HepG2 (cell line): ENCODE data around the gene DCP2. TPM values are rescaled to one million over a fixed set of nuclear protein-coding genes. Genes with fewer than 3 reads are reported as not detected.

Experiments
- ATAC-seq: fragments of 200-7000 bp; cut with Tn5 transposase; 3 replicates; pipeline ENCODE4 v1.9.1; 2020; ENCODE audit warnings: mild to moderate bottlenecking, moderate library complexity
- BruUV-seq: library from RNA; stranded (reverse); fragments of 400-500 nt; replicated peaks from 2 replicates; lab custom pipeline; 2021; lab: Mats Ljungman, UMichigan
- CTCF ChIA-PET: fragments of 300-600 bp; formaldehyde crosslinking; extraction: SDS; loops from one replicate; lab custom pipeline; 2021; ENCODE audit warnings: low total read pairs, inconsistent platforms, low intra/inter-chr PET ratio; lab: Yijun Ruan, JAX
- POLR2A ChIA-PET: fragments of 350-600 bp; sonication (Branson Sonifier 250); formaldehyde crosslinking; loops from one replicate; lab custom pipeline; 2020; ENCODE audit warnings: antibody characterized with exemption, inconsistent platforms; lab: Yijun Ruan, JAX
- DNase-seq: peaks from one replicate; pipeline ENCODE4 v3.0.0-alpha.2; 2015; ENCODE audit warnings: low spot score
- FAIRE-seq: peaks from 3 replicates; lab custom pipeline; 2011; peaks lifted over from hg19 to GRCh38; lab: Jason Lieb, UNC
- H2AFZ ChIP-seq: one replicate; pipeline ENCODE4 v1.6.1; 2011; ENCODE audit warnings: low read length, inconsistent platforms
- H3K27ac ChIP-seq: fragments of 300-600 bp; 3 replicates; pipeline ENCODE4 v1.8.0; 2011; ENCODE audit warnings: mixed run types, mild to moderate bottlenecking, mixed read lengths, low read length, inconsistent platforms; ENCODE audit not compliant: insufficient read depth; ENCODE audit errors: extremely low read length
- H3K27me3 ChIP-seq, 2 experiments: fragments of 200-600 bp in 1 of 2; 2 replicates in 1 of 2; 3 replicates in 1 of 2; pipeline versions ENCODE4 v1.6.0 to v1.8.0; 2011; ENCODE audit warnings: low read length in 2 of 2, mild to moderate bottlenecking in 2 of 2, moderate library complexity in 2 of 2, inconsistent platforms in 1 of 2; ENCODE audit not compliant: insufficient read depth in 2 of 2, control insufficient read depth in 1 of 2
- H3K36me3 ChIP-seq, 2 experiments: fragments of 200-600 bp in 1 of 2; replicated peaks in 1 of 2; 2 replicates in 1 of 2; 3 replicates in 1 of 2; pipeline versions ENCODE4 v1.5.1 to v1.8.0; 2011; ENCODE audit warnings: low read length in 2 of 2, inconsistent platforms in 1 of 2; ENCODE audit not compliant: insufficient read depth in 2 of 2, control insufficient read depth in 1 of 2
- H3K4me1 ChIP-seq: 2 replicates; pipeline ENCODE4 v1.5.1; 2012; ENCODE audit warnings: low read length, inconsistent platforms; ENCODE audit not compliant: insufficient read depth
- H3K4me2 ChIP-seq: 2 replicates; pipeline ENCODE4 v1.6.0; 2011; ENCODE audit warnings: low read depth, low read length, inconsistent platforms
- H3K4me3 ChIP-seq, 3 experiments: fragments of 200-600 bp in 1 of 3; sonication (generic), shearing (Covaris generic) in 1 of 3; replicated peaks in 1 of 3; 2 replicates each; pipeline ENCODE4 v1.5.1; 2011 to 2016; ENCODE audit warnings: low read length in 3 of 3, inconsistent platforms in 2 of 3, low read depth in 2 of 3, mild to moderate bottlenecking in 2 of 3, control low read depth in 1 of 3, mixed read lengths in 1 of 3; ENCODE audit not compliant: insufficient read depth in 1 of 3
- H3K79me2 ChIP-seq: one replicate; pipeline ENCODE4 v1.6.1; 2011; ENCODE audit warnings: low read length, inconsistent platforms; ENCODE audit not compliant: insufficient read depth
- H3K9ac ChIP-seq: 2 replicates; pipeline ENCODE4 v1.6.0; 2011; ENCODE audit warnings: mild to moderate bottlenecking, low read depth, low read length, inconsistent platforms; ENCODE audit not compliant: insufficient read depth
- H3K9me3 ChIP-seq: 2 replicates; pipeline ENCODE4 v1.5.1; 2012; ENCODE audit warnings: mild to moderate bottlenecking, low read length
- H4K20me1 ChIP-seq: 2 replicates; pipeline ENCODE4 v1.6.0; 2011; ENCODE audit warnings: inconsistent platforms, mild to moderate bottlenecking, low read length, moderate library complexity; ENCODE audit not compliant: insufficient read depth
- ATF7 ChIP-seq, 2 experiments: fragments of 450-650 bp in 1 of 2; sonication (generic) in 1 of 2; formaldehyde crosslinking in 1 of 2; IDR thresholded peaks; 2 replicates each; pipeline versions ENCODE4 v1.4.0 to v1.6.1; 2016 to 2020; ENCODE audit warnings: antibody characterized with exemption in 1 of 2, mild to moderate bottlenecking in 1 of 2, missing genetic modification reagents in 1 of 2
- ATM ChIP-seq: fragments of 450-650 bp; IDR thresholded peaks from 2 replicates; pipeline ENCODE4 v1.7.1; 2017; ENCODE audit warnings: mild to moderate bottlenecking, borderline replicate concordance
- CEBPG ChIP-seq: IDR thresholded peaks from 2 replicates; pipeline ENCODE4 v1.6.1; 2016
- HNRNPL ChIP-seq: fragments of 200-400 bp; formaldehyde crosslinking; IDR thresholded peaks from 2 replicates; pipeline ENCODE4 v1.6.1; 2017; ENCODE audit warnings: mild to moderate bottlenecking, low read depth, low read length
- MEF2D ChIP-seq: sonication (generic); formaldehyde crosslinking; IDR thresholded peaks from 2 replicates; pipeline ENCODE4 v1.5.1; 2020; ENCODE audit warnings: mild to moderate bottlenecking, missing genetic modification reagents
- NFIB ChIP-seq: sonication (generic); formaldehyde crosslinking; IDR thresholded peaks from 2 replicates; pipeline ENCODE4 v1.9.0; 2021; ENCODE audit warnings: missing genetic modification reagents, mild to moderate bottlenecking, borderline replicate concordance
- RBFOX2 ChIP-seq: fragments of 200-400 bp; formaldehyde crosslinking; IDR thresholded peaks from 2 replicates; pipeline ENCODE4 v1.6.1; 2017; ENCODE audit warnings: low read depth, mild to moderate bottlenecking, low read length
- ZBTB33 ChIP-seq: sonication (generic); formaldehyde crosslinking; IDR thresholded peaks from 2 replicates; pipeline ENCODE4 v1.4.0; 2020; ENCODE audit warnings: missing genetic modification reagents
- ZNF234 ChIP-seq: sonication (generic); formaldehyde crosslinking; conservative IDR thresholded peaks from 2 replicates; pipeline ENCODE4 v1.5.1; 2020; ENCODE audit warnings: mild to moderate bottlenecking, missing genetic modification reagents
- ZNF552 ChIP-seq: sonication (generic); formaldehyde crosslinking; IDR thresholded peaks from 2 replicates; pipeline ENCODE4 v1.9.0; 2022; ENCODE audit warnings: missing genetic modification reagents, mild to moderate bottlenecking, borderline replicate concordance
- ZNF891 ChIP-seq: sonication (generic); formaldehyde crosslinking; IDR thresholded peaks from 2 replicates; pipeline ENCODE4 v1.5.0; 2020; ENCODE audit warnings: mild to moderate bottlenecking, missing genetic modification reagents
- ZSCAN25 ChIP-seq: sonication (generic); formaldehyde crosslinking; IDR thresholded peaks from 2 replicates; pipeline ENCODE4 v1.8.0; 2022; ENCODE audit warnings: mild to moderate bottlenecking, missing genetic modification reagents
- WGBS: methylation state at CpG from one replicate; pipeline ENCODE4 v1.1.6; 2017; ENCODE audit warnings: low lambda C conversion rate; 5-methylcytosine and 5-hydroxymethylcytosine counted together
- in situ Hi-C: cut with HindIII; loops from 2 replicates; pipeline ENCODE4 v1.10.0; 2017; ENCODE audit warnings: low pct_unique_long_range_greater_than_20kb; ENCODE audit not compliant: extremely low pct_ligation_motif_present
- intact Hi-C: fragments of 100-400 bp; cut with micrococcal nuclease; formaldehyde crosslinking; loops from one replicate; pipeline ENCODE4 v1.10.0; 2022; ENCODE audit not compliant: unreplicated experiment
- polyA plus RNA-seq, 8 experiments: library from polyadenylated mRNA; depleted of rRNA in 3 of 8; stranded (reverse) in 7 of 8; unstranded in 1 of 8; fragments of >200 nt; fragmentation: Illumina TruSeq in 4 of 8; extraction: Trizol in 4 of 8; gene quantifications; 2 replicates each; pipeline versions ENCODE4 v1.2.1 to v1.2.3, GENCODE V29; 2011 to 2016; ENCODE audit warnings: low read depth in 4 of 8, missing spikeins in 1 of 8, mixed read lengths in 1 of 8; ENCODE audit not compliant: insufficient read depth in 1 of 8
- total RNA-seq, 5 experiments: library from RNA; depleted of rRNA; stranded (reverse); fragments of >200 nt; fragmentation: Illumina TruSeq; extraction: Trizol; gene quantifications; 2 replicates each; pipeline ENCODE4 v1.2.3, GENCODE V29; 2016; ENCODE audit warnings: low read depth in 1 of 5
- TF ChIP-seq, protein P1 (sequence below): sonication (generic); formaldehyde crosslinking; IDR thresholded peaks from 2 replicates; pipeline ENCODE4 v1.5.0; 2020; ENCODE audit warnings: missing genetic modification reagents, mild to moderate bottlenecking, borderline replicate concordance

The DCP2 gene
- total and polyA plus RNA-seq, 2 of the 13 experiments (the other 11 are each of a cell fraction or from before 2014, with no cell fraction given): 16.2 to 63.4 TPM

DNA sequence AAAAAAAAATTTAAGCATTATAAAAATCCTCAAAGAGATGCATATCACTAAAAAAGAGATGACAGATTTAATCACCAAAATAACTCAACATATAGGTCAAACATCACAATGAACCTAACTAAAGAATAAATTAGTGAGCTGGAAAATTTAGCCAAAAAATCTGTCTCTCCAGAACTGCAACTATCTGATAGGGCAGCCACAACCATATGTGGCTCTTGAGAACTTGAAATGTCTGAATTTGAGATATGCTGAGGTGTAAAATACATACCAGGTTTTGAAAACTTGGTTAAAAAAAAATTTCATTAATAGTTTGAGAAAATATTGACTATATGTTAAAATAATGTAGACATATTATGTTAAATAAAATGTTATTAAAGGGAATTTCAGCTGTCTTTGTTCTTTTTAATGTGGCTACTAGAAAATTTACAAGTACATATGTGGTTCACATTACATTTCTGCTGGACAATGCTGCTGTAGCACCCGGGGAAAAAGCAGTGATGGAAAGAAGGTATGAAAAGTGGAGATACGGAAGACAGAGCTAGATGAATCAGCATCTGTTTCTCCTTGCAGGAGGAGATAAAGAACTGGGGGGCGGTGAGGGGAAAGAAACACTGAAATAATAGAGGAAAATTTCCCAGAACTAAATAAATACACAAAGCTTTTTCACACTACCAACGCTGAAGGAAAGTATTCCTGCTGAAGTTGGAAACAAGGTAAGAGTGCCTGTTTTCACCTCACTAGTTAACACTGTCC is 66.1 kb downstream of the DCP2 start:
- H3K4me2 ChIP-seq: no peak overlapping the region
- no peaks in the 10 kb centered on the region for H4K20me1 ChIP-seq
- no peaks in the 10 kb centered on the region for H3K36me3 ChIP-seq
- in situ Hi-C loops (loop anchor here (25.0 kb wide), 1 partner anchor 470 kb away; the partner anchor contains the start of gene YTHDC2), intact Hi-C loops (loop anchor here (5.0 kb wide), 1 partner anchor 565 kb away; no protein-coding TSS in a partner anchor)
- no peaks in the 10 kb centered on the region for H3K79me2 ChIP-seq
- POLR2A ChIA-PET: no interaction called here
- H2AFZ ChIP-seq: no peak overlapping the region
- H3K9me3 ChIP-seq: no peaks in the 10 kb centered on the region
- no peak overlapping the region for H3K9ac ChIP-seq
- ATAC-seq: no peak
- BruUV-seq: no TSS peak
- H3K27me3 ChIP-seq: no peaks in the 10 kb centered on the region
- H3K4me1 ChIP-seq: no peaks in the 10 kb centered on the region
- FAIRE-seq: no peak
- no peak overlapping the region for H3K27ac ChIP-seq
- WGBS: 81% methylated on average over 4 of the region's 4 CpGs
- no peak for TF ChIP-seq ATF7 (IDR thresholded peaks at IDR 0.05)
- no peak for TF ChIP-seq ATF7 (CRISPR knock-in tag; IDR thresholded peaks at IDR 0.05)
- TF ChIP-seq, all 625 proteins: peak for 0
- DNase-seq: no peak
- CTCF ChIA-PET: interaction anchor here (1.4 kb wide), 1 partner anchor 564 kb away, joined by 3 read pairs; no protein-coding TSS in a partner anchor
- no peak overlapping the region for H3K4me3 ChIP-seq

DNA sequence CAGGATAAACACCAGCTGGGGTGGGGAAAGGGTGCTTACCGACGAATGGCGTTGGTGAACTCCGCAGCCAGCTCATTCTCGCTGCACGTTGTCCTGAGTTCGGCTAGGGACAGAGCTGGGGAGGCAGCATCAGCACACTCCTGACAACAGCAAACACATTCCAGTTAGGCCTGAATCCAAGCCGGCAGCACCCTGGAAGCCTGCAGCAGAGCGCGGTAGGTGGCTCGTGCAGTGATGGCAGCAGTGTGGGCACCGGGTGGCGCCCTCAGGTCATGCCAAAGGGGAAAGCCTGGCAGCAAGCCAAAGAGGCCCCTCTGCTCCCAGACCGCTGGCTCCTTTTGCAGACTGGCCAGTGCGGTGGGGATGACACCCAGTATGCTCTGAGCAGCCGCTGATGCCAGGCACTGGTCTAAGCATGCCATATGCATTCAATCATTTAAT is 66.9 kb downstream of the DCP2 start:
- no peak overlapping the region for H3K4me2 ChIP-seq
- DNase-seq (peak; percentile 7), FAIRE-seq (no peak), ATAC-seq (peak; percentile 78)
- POLR2A ChIA-PET: no interaction called here
- CTCF ChIA-PET: interaction anchor here (1.4 kb wide), 1 partner anchor 563 kb away, joined by 3 read pairs; no protein-coding TSS in a partner anchor
- 81% methylated on average over 15 of the region's 16 CpGs for WGBS
- H3K9ac ChIP-seq: no peak overlapping the region
- no peaks in the 10 kb centered on the region for H3K79me2 ChIP-seq
- no TSS peak for BruUV-seq
- H3K36me3 ChIP-seq: no peaks in the 10 kb centered on the region
- no peak overlapping the region for H3K4me3 ChIP-seq
- no peak overlapping the region for H2AFZ ChIP-seq
- no peaks in the 10 kb centered on the region for H4K20me1 ChIP-seq
- no peaks in the 10 kb centered on the region for H3K4me1 ChIP-seq
- in situ Hi-C loops (loop anchor here (25.0 kb wide), 1 partner anchor 469 kb away; the partner anchor contains the start of gene YTHDC2), intact Hi-C loops (loop anchor here (5.0 kb wide), 1 partner anchor 564 kb away; no protein-coding TSS in a partner anchor)
- H3K27me3 ChIP-seq: no peaks in the 10 kb centered on the region
- H3K27ac ChIP-seq: no peak overlapping the region
- H3K9me3 ChIP-seq: no peaks in the 10 kb centered on the region
- TF ChIP-seq NFIB (CRISPR knock-in tag): 0 out of 2 replicates have a peak, but pooled peaks have one; percentile 67
- peak; percentile 87 for TF ChIP-seq ZBTB33 (CRISPR knock-in tag)
- TF ChIP-seq MEF2D (CRISPR knock-in tag): no peak
- TF ChIP-seq RBFOX2: no peak
- no peak for TF ChIP-seq ZNF552 (CRISPR knock-in tag)
- no peak for TF ChIP-seq ZSCAN25 (CRISPR knock-in tag)
- TF ChIP-seq, protein P1, sequence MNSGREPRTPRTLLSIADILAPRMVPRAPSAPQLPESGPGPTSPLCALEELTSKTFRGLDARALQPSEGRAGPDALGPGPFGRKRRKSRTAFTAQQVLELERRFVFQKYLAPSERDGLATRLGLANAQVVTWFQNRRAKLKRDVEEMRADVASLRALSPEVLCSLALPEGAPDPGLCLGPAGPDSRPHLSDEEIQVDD (CRISPR knock-in tag): no peak
- TF ChIP-seq HNRNPL: 0 out of 2 replicates have a peak, but pooled peaks have one; percentile 56
- no peak for TF ChIP-seq CEBPG (CRISPR knock-in tag)
- TF ChIP-seq ATM: no peak
- TF ChIP-seq ZNF234 (CRISPR knock-in tag): no peak
- TF ChIP-seq ZNF891 (CRISPR knock-in tag): no peak
